Measurements from ENCODE around the gene CDYL. TPM values are rescaled to one million over a fixed set of nuclear protein-coding genes. Genes with fewer than 3 reads are reported as not detected.

Gene CDYL
- total RNA-seq, 1 experiment from 2014 or later = 60.8 TPM

GRCh38 chr6:4936681-4937041, 160.5 kb downstream of the CDYL start:
- peaks cover 3% of the 10 kb centered on the region; the same call in 1 of the 2 replicates for H3K79me2 ChIP-seq (ENCODE audit: low read depth)
- intact Hi-C loops (cut with micrococcal nuclease; ENCODE audit: unreplicated experiment) = loop anchor here (1.0 to 5.0 kb wide), 2 partner anchors 623 to 879 kb away; no protein-coding TSS in a partner anchor
- H3K9me3 ChIP-seq (ENCODE audit: insufficient read depth, low read depth) = no peaks in the 10 kb centered on the region; the same call in 1 of the 2 replicates
- DNase-seq = no peak
- H3K4me2 ChIP-seq = no peak overlapping the region
- CTCF ChIA-PET = interaction anchor here (0.7 to 0.9 kb wide), 3 partner anchors 66 to 623 kb away, joined by 3 to 5 read pairs (median 4); no protein-coding TSS in a partner anchor
- H3K27me3 ChIP-seq (ENCODE audit: insufficient read depth, low read depth) = no peaks in the 10 kb centered on the region
- H3K4me1 ChIP-seq (replicated peaks; ENCODE audit: insufficient read depth) = peaks cover 24% of the 10 kb centered on the region
- H3K4me3 ChIP-seq = no peak overlapping the region
- no peaks in the 10 kb centered on the region for H3K9me2 ChIP-seq (ENCODE audit: insufficient read depth)
- H3K27ac ChIP-seq = no peak overlapping the region
- H2AFZ ChIP-seq = no peak overlapping the region
- TF ChIP-seq, protein P1, sequence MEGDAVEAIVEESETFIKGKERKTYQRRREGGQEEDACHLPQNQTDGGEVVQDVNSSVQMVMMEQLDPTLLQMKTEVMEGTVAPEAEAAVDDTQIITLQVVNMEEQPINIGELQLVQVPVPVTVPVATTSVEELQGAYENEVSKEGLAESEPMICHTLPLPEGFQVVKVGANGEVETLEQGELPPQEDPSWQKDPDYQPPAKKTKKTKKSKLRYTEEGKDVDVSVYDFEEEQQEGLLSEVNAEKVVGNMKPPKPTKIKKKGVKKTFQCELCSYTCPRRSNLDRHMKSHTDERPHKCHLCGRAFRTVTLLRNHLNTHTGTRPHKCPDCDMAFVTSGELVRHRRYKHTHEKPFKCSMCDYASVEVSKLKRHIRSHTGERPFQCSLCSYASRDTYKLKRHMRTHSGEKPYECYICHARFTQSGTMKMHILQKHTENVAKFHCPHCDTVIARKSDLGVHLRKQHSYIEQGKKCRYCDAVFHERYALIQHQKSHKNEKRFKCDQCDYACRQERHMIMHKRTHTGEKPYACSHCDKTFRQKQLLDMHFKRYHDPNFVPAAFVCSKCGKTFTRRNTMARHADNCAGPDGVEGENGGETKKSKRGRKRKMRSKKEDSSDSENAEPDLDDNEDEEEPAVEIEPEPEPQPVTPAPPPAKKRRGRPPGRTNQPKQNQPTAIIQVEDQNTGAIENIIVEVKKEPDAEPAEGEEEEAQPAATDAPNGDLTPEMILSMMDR (conservative IDR thresholded peaks at IDR 0.05) = peak; percentile 71
- no peak for TF ChIP-seq EZH2 (IDR thresholded peaks at IDR 0.05; ENCODE audit: low read depth)
- H4K20me1 ChIP-seq (ENCODE audit: insufficient read depth) = no peaks in the 10 kb centered on the region
- POLR2A ChIA-PET (ENCODE audit: unreplicated experiment) = no interaction called here
- BruUV-seq (replicated peaks) = no TSS peak
- no peaks in the 10 kb centered on the region for H3K36me3 ChIP-seq (ENCODE audit: low read depth)
- peaks cover 9% of the 10 kb centered on the region for H3F3A ChIP-seq (ENCODE audit: insufficient read depth, low read depth)

GRCh38 chr6:4937414-4937813, 161.2 kb downstream of the CDYL start:
- ChIA-PET CTCF (interaction anchor here (0.7 kb wide), 2 partner anchors 66 to 610 kb away, joined by 4 to 5 read pairs; no protein-coding TSS in a partner anchor), POLR2A (ENCODE audit: unreplicated experiment) (no interaction called here)
- Histone ChIP-seq H4K20me1 (ENCODE audit: insufficient read depth) (no peaks in the 10 kb centered on the region), H3K27me3 (ENCODE audit: insufficient read depth, low read depth) (no peaks in the 10 kb centered on the region), H3K4me2 (no peak overlapping the region), H3K4me3 (no peak overlapping the region), H3K9me3 (ENCODE audit: insufficient read depth, low read depth) (no peaks in the 10 kb centered on the region), H3K36me3 (ENCODE audit: low read depth) (no peaks in the 10 kb centered on the region), H3F3A (ENCODE audit: insufficient read depth, low read depth) (peaks cover 15% of the 10 kb centered on the region), H3K27ac (no peak overlapping the region), H3K9me2 (ENCODE audit: insufficient read depth) (no peaks in the 10 kb centered on the region), H3K4me1 (replicated peaks; ENCODE audit: insufficient read depth) (peaks cover 24% of the 10 kb centered on the region), H3K79me2 (ENCODE audit: low read depth) (no peaks in the 10 kb centered on the region), H2AFZ (no peak overlapping the region)
- no TSS peak for BruUV-seq (replicated peaks)
- TF ChIP-seq, protein P1 (conservative IDR thresholded peaks at IDR 0.05) = no peak
- TF ChIP-seq EZH2 (IDR thresholded peaks at IDR 0.05; ENCODE audit: low read depth) = no peak
- no peak for DNase-seq
- intact Hi-C loops (cut with micrococcal nuclease; ENCODE audit: unreplicated experiment) = loop anchor here (5.0 kb wide), 1 partner anchor 880 kb away; no protein-coding TSS in a partner anchor

DNA sequence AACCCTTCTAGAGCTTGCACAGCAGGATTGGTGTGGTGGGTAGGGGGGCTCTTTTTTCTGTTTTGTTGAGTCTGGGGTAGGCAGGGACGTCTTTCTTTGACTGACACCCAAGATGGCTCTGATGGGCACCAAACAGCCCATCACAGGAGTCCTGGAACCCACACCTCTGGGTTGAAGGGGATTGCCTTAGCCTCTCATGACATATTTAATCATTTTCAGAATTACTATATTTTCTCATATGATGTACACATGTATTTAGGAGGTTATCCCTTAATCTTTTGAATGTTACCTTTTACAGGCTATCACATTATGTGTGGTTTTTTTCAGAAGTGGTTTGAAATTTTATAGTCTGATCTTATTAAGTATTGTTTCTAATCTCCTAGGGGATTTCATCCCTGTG, 163.0 kb downstream of the CDYL start:
- no peaks in the 10 kb centered on the region for H3K9me2 ChIP-seq (ENCODE audit: insufficient read depth)
- intact Hi-C loops (cut with micrococcal nuclease; ENCODE audit: unreplicated experiment) = loop anchor here (5.0 kb wide), 1 partner anchor 882 kb away; no protein-coding TSS in a partner anchor
- H3F3A ChIP-seq (ENCODE audit: insufficient read depth, low read depth) = peaks cover 19% of the 10 kb centered on the region
- H3K27ac ChIP-seq = no peak overlapping the region
- no TSS peak for BruUV-seq (replicated peaks)
- H3K36me3 ChIP-seq (ENCODE audit: low read depth) = no peaks in the 10 kb centered on the region
- peaks cover 32% of the 10 kb centered on the region for H3K4me1 ChIP-seq (replicated peaks; ENCODE audit: insufficient read depth)
- no peak for DNase-seq
- no peak overlapping the region for H2AFZ ChIP-seq
- ChIA-PET CTCF (no interaction called here), POLR2A (ENCODE audit: unreplicated experiment) (no interaction called here)
- 0 out of 2 replicates have a peak, but pooled peaks cover 8% of the 10 kb centered on the region for H3K79me2 ChIP-seq (ENCODE audit: low read depth)
- H3K4me3 ChIP-seq = no peak overlapping the region
- H4K20me1 ChIP-seq (ENCODE audit: insufficient read depth) = no peaks in the 10 kb centered on the region
- no peaks in the 10 kb centered on the region for H3K27me3 ChIP-seq (ENCODE audit: insufficient read depth, low read depth)
- TF ChIP-seq, protein P1 (conservative IDR thresholded peaks at IDR 0.05) = no peak
- TF ChIP-seq EZH2 (IDR thresholded peaks at IDR 0.05; ENCODE audit: low read depth) = no peak
- no peaks in the 10 kb centered on the region for H3K9me3 ChIP-seq (ENCODE audit: insufficient read depth, low read depth)
- no peak overlapping the region for H3K4me2 ChIP-seq

Measured in PC-9 (cell line).